HEK293 (cell line): Measurements from ENCODE around the gene TUBB2B.
"Not testable (repeated sequence)": the region's sequence is repeated elsewhere in the genome, so short reads cannot be mapped to it uniquely, and the experiment has no call there.

Experiments
- CTCF ChIA-PET: fragments of 350-600 bp; formaldehyde crosslinking; extraction: SDS; loops from one replicate; lab custom pipeline; 2021; ENCODE audit warnings: antibody characterized with exemption; lab: Yijun Ruan, JAX
- POLR2A ChIA-PET: fragments of 300-600 bp; formaldehyde crosslinking; extraction: SDS; loops from one replicate; lab custom pipeline; 2020; ENCODE audit warnings: antibody characterized with exemption, inconsistent platforms; lab: Yijun Ruan, JAX
- H3K27ac ChIP-seq: fragments of 200-500 bp; sonication (Bioruptor generic); 2 replicates; pipeline ENCODE4 v1.5.1; 2014; ENCODE audit warnings: low read depth, low read length, control low read depth, inconsistent platforms; ENCODE audit errors: extremely low read depth
- H3K36me3 ChIP-seq, 2 experiments: fragments of 200-500 bp in 1 of 2; sonication (Bioruptor generic) in 1 of 2; 1 replicate in 1 of 2; 2 replicates in 1 of 2; pipeline ENCODE4 v1.5.1; 2014 to 2017; ENCODE audit warnings: inconsistent platforms in 2 of 2, low read length in 2 of 2; ENCODE audit not compliant: control insufficient read depth in 2 of 2, insufficient read depth in 1 of 2
- H3K4me1 ChIP-seq: fragments of 200-500 bp; sonication (Bioruptor generic); 2 replicates; pipeline ENCODE4 v1.5.1; 2014; ENCODE audit warnings: mild to moderate bottlenecking, low read length, inconsistent platforms; ENCODE audit not compliant: control insufficient read depth, insufficient read depth
- H3K4me3 ChIP-seq: 2 replicates; pipeline ENCODE4 v1.5.1; 2011; ENCODE audit warnings: low read depth, mild to moderate bottlenecking, control low read depth, low read length, moderate library complexity
- H3K9me3 ChIP-seq: fragments of 200-500 bp; sonication (Bioruptor generic); 2 replicates; pipeline ENCODE4 v1.5.1; 2014; ENCODE audit warnings: low read depth, low read length, inconsistent platforms; ENCODE audit not compliant: control insufficient read depth, insufficient read depth
- GLI4 ChIP-seq: fragments of 450-650 bp; formaldehyde crosslinking; IDR thresholded peaks from 2 replicates; pipeline ENCODE4 v1.5.1; 2016; ENCODE audit warnings: missing biosample characterization, missing genetic modification characterization
- WT1 ChIP-seq: fragments of 450-650 bp; formaldehyde crosslinking; IDR thresholded peaks from 2 replicates; pipeline ENCODE4 v1.5.1; 2016; ENCODE audit warnings: missing biosample characterization, missing genetic modification characterization
- ZFP69B ChIP-seq: fragments of 450-650 bp; formaldehyde crosslinking; IDR thresholded peaks from 2 replicates; pipeline ENCODE4 v1.5.1; 2016; ENCODE audit warnings: missing biosample characterization, missing genetic modification characterization
- ZNF132 ChIP-seq: fragments of 450-650 bp; formaldehyde crosslinking; IDR thresholded peaks from 2 replicates; pipeline ENCODE4 v1.5.1; 2017; ENCODE audit warnings: missing biosample characterization, missing genetic modification characterization, borderline replicate concordance
- ZNF404 ChIP-seq: fragments of 450-650 bp; formaldehyde crosslinking; IDR thresholded peaks from 2 replicates; pipeline ENCODE4 v1.5.1; 2017; ENCODE audit warnings: missing biosample characterization, missing genetic modification characterization
- ZNF621 ChIP-seq: fragments of 450-650 bp; formaldehyde crosslinking; IDR thresholded peaks from 2 replicates; pipeline ENCODE4 v1.5.1; 2017; ENCODE audit warnings: missing biosample characterization, missing genetic modification characterization
- ZNF837 ChIP-seq: fragments of 450-650 bp; formaldehyde crosslinking; IDR thresholded peaks from 2 replicates; pipeline ENCODE4 v1.5.1; 2016; ENCODE audit warnings: missing biosample characterization, missing genetic modification characterization
- ZXDB ChIP-seq: fragments of 450-650 bp; formaldehyde crosslinking; IDR thresholded peaks from 2 replicates; pipeline ENCODE4 v1.5.1; 2016; ENCODE audit warnings: missing biosample characterization, missing genetic modification characterization
- TF ChIP-seq, protein P1 (sequence below): fragments of 450-650 bp; formaldehyde crosslinking; IDR thresholded peaks from 2 replicates; pipeline ENCODE4 v1.5.1; 2016; ENCODE audit warnings: missing biosample characterization, missing genetic modification characterization
- TF ChIP-seq, protein P2 (sequence below): fragments of 450-650 bp; formaldehyde crosslinking; IDR thresholded peaks from 2 replicates; pipeline ENCODE4 v1.5.1; 2016; ENCODE audit warnings: missing biosample characterization, missing genetic modification characterization
- TF ChIP-seq, protein P3 (sequence below): fragments of 450-650 bp; IDR thresholded peaks from 2 replicates; pipeline ENCODE4 v1.5.1; 2018; ENCODE audit warnings: missing biosample characterization, mild to moderate bottlenecking, missing genetic modification characterization
- TF ChIP-seq, protein P4 (sequence below): fragments of 450-650 bp; formaldehyde crosslinking; IDR thresholded peaks from 2 replicates; pipeline ENCODE4 v1.5.1; 2016; ENCODE audit warnings: missing biosample characterization, missing genetic modification characterization
- TF ChIP-seq, protein P5 (sequence below): fragments of 450-650 bp; formaldehyde crosslinking; IDR thresholded peaks from 2 replicates; pipeline ENCODE4 v1.5.1; 2016; ENCODE audit warnings: missing biosample characterization, missing genetic modification characterization
- TF ChIP-seq, protein P6 (sequence below): fragments of 450-650 bp; formaldehyde crosslinking; conservative IDR thresholded peaks from 2 replicates; pipeline ENCODE4 v1.5.1; 2016; ENCODE audit warnings: low read depth, missing biosample characterization, missing genetic modification characterization

Gene TUBB2B

DNA sequence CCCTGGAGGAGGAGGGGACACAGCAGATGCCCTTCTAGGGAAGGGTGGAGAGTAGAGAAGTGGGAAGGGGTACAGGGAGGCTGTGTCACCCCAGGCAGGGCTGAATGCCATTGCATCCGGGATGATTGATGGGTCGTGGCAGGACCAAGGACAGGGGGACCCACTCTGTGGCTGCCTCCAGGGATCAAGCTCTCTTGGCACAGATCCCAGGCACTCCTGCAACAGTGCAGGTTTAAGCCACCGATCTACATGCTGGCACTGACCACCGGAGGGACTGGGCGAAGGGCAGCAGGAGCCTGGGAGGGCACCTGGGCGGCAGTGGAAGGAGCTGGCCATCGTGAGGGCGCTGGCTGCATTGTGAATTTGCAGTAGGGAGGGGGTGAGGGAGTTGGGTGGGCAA, 47.5 kb downstream of the TUBB2B start:
- H3K9me3 ChIP-seq, H3K4me1 ChIP-seq, H3K36me3 ChIP-seq, H3K27ac ChIP-seq, H3K4me3 ChIP-seq: not testable (repeated sequence)
- ChIA-PET CTCF (interaction anchor here (0.5 kb wide), 1 partner anchor 173 kb away, joined by 3 read pairs; no protein-coding TSS in a partner anchor), POLR2A (interaction anchor here (0.6 kb wide), 1 partner anchor 24 kb away, joined by 4 read pairs; no protein-coding TSS in a partner anchor)
- TF ChIP-seq, protein P1, sequence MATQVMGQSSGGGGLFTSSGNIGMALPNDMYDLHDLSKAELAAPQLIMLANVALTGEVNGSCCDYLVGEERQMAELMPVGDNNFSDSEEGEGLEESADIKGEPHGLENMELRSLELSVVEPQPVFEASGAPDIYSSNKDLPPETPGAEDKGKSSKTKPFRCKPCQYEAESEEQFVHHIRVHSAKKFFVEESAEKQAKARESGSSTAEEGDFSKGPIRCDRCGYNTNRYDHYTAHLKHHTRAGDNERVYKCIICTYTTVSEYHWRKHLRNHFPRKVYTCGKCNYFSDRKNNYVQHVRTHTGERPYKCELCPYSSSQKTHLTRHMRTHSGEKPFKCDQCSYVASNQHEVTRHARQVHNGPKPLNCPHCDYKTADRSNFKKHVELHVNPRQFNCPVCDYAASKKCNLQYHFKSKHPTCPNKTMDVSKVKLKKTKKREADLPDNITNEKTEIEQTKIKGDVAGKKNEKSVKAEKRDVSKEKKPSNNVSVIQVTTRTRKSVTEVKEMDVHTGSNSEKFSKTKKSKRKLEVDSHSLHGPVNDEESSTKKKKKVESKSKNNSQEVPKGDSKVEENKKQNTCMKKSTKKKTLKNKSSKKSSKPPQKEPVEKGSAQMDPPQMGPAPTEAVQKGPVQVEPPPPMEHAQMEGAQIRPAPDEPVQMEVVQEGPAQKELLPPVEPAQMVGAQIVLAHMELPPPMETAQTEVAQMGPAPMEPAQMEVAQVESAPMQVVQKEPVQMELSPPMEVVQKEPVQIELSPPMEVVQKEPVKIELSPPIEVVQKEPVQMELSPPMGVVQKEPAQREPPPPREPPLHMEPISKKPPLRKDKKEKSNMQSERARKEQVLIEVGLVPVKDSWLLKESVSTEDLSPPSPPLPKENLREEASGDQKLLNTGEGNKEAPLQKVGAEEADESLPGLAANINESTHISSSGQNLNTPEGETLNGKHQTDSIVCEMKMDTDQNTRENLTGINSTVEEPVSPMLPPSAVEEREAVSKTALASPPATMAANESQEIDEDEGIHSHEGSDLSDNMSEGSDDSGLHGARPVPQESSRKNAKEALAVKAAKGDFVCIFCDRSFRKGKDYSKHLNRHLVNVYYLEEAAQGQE (tag by site-specific recombination): peak; percentile 52; the same call in 1 of the 2 replicates

DNA sequence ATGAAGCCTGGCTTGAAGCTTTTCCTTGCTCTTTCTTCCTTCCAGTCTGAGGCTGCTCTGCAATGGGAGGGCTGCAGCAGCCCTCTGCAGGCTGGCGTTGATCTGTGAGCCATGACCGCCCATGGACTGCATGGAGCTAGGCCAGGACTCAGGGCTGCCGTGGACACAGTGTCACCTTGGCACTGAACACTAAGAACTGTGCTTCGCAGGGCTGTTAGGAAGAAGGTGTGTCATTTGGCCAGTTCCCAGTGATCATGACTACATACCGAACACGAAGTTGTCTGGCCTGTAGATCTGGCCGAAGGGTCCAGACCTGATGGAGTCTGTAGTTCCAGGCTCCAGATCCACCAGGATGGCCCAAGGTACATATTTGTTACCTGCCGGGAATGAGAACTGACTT, 48.8 kb downstream of the TUBB2B start:
- H3K4me3 ChIP-seq, H3K36me3 ChIP-seq, H3K27ac ChIP-seq, H3K9me3 ChIP-seq, H3K4me1 ChIP-seq: not testable (repeated sequence)
- POLR2A ChIA-PET: interaction anchor here (1.8 kb wide), 1 partner anchor 13 kb away, joined by 4 read pairs; no protein-coding TSS in a partner anchor
- CTCF ChIA-PET: interaction anchor here (0.6 to 1.2 kb wide), 2 partner anchors 66 to 207 kb away, joined by 3 read pairs; no protein-coding TSS in a partner anchor

DNA sequence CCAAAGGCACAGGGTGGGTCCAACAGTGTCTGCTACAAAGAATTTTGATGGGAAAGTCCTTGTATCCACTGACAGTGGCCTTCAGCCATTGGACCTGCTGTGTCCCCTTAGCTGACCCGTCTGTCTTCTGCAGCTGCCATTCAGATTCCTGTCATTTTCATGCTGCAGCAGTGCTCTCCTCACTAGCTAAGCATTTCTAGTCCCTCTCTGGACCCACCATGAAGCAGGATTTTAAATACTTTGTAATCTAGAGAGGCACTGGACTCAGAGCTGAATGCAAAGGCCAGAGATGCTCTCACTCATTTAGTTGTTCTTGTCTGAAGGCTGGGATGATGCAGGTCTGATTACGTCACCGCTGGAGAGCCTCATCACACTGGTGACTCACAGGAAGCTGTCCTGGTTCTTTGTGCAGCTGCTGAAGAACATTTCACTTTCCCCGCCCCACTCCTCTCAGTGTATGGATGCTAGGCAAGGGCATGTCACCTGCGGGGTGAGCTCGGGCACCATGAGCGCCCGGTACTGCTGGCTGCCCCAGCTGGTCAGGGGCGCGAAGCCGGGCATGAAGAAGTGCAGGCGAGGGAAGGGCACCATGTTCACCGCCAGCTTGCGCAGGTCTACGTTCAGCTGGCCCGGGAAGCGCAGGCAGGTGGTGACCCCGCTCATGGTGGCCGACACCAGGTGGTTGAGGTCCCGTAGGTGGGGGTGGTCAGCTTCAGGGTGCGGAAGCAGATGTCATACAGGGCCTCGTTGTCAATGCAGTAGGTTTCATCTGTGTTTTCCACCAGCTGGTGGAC, 50.7 kb downstream of the TUBB2B start:
- Histone ChIP-seq H3K27ac (no peak overlapping the region), H3K4me3 (no peak overlapping the region), H3K4me1 (peaks cover 4% of the 10 kb centered on the region; the same call in 1 of the 2 replicates), H3K9me3 (no peaks in the 10 kb centered on the region), H3K36me3 (no peaks in the 10 kb centered on the region)
- POLR2A ChIA-PET: interaction anchor here (1.1 to 2.3 kb wide), 7 partner anchors 11 to 50 kb away, joined by 3 to 20 read pairs (median 7); partner anchors contain the start of genes TUBB2A and TUBB2B
- CTCF ChIA-PET: interaction anchor here (0.7 to 0.8 kb wide), 4 partner anchors 11 to 67 kb away, joined by 3 to 4 read pairs (median 3); no protein-coding TSS in a partner anchor
- TF ChIP-seq ZFP69B (tag by site-specific recombination) (0 out of 2 replicates have a peak, but pooled peaks have one; percentile 21), ZNF621 (tag by site-specific recombination) (no peak), ZXDB (peak; percentile 32; the same call in 1 of the 2 replicates), GLI4 (tag by site-specific recombination) (no peak), ZNF837 (no peak), ZNF132 (tag by site-specific recombination) (no peak), WT1 (tag by site-specific recombination) (no peak), ZNF404 (tag by site-specific recombination) (no peak)
- TF ChIP-seq, protein P2, sequence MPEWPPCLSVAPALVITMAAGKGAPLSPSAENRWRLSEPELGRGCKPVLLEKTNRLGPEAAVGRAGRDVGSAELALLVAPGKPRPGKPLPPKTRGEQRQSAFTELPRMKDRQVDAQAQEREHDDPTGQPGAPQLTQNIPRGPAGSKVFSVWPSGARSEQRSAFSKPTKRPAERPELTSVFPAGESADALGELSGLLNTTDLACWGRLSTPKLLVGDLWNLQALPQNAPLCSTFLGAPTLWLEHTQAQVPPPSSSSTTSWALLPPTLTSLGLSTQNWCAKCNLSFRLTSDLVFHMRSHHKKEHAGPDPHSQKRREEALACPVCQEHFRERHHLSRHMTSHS: no peak
- TF ChIP-seq, protein P3, sequence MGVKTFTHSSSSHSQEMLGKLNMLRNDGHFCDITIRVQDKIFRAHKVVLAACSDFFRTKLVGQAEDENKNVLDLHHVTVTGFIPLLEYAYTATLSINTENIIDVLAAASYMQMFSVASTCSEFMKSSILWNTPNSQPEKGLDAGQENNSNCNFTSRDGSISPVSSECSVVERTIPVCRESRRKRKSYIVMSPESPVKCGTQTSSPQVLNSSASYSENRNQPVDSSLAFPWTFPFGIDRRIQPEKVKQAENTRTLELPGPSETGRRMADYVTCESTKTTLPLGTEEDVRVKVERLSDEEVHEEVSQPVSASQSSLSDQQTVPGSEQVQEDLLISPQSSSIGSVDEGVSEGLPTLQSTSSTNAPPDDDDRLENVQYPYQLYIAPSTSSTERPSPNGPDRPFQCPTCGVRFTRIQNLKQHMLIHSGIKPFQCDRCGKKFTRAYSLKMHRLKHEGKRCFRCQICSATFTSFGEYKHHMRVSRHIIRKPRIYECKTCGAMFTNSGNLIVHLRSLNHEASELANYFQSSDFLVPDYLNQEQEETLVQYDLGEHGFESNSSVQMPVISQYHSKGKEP (tag by site-specific recombination): no peak
- TF ChIP-seq, protein P4, sequence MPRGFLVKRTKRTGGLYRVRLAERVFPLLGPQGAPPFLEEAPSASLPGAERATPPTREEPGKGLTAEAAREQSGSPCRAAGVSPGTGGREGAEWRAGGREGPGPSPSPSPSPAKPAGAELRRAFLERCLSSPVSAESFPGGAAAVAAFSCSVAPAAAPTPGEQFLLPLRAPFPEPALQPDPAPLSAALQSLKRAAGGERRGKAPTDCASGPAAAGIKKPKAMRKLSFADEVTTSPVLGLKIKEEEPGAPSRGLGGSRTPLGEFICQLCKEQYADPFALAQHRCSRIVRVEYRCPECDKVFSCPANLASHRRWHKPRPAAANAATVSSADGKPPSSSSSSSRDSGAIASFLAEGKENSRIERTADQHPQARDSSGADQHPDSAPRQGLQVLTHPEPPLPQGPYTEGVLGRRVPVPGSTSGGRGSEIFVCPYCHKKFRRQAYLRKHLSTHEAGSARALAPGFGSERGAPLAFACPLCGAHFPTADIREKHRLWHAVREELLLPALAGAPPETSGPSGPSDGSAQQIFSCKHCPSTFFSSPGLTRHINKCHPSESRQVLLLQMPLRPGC (tag by site-specific recombination): no peak
- TF ChIP-seq, protein P5, sequence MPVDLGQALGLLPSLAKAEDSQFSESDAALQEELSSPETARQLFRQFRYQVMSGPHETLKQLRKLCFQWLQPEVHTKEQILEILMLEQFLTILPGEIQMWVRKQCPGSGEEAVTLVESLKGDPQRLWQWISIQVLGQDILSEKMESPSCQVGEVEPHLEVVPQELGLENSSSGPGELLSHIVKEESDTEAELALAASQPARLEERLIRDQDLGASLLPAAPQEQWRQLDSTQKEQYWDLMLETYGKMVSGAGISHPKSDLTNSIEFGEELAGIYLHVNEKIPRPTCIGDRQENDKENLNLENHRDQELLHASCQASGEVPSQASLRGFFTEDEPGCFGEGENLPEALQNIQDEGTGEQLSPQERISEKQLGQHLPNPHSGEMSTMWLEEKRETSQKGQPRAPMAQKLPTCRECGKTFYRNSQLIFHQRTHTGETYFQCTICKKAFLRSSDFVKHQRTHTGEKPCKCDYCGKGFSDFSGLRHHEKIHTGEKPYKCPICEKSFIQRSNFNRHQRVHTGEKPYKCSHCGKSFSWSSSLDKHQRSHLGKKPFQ: no peak
- TF ChIP-seq, protein P6, sequence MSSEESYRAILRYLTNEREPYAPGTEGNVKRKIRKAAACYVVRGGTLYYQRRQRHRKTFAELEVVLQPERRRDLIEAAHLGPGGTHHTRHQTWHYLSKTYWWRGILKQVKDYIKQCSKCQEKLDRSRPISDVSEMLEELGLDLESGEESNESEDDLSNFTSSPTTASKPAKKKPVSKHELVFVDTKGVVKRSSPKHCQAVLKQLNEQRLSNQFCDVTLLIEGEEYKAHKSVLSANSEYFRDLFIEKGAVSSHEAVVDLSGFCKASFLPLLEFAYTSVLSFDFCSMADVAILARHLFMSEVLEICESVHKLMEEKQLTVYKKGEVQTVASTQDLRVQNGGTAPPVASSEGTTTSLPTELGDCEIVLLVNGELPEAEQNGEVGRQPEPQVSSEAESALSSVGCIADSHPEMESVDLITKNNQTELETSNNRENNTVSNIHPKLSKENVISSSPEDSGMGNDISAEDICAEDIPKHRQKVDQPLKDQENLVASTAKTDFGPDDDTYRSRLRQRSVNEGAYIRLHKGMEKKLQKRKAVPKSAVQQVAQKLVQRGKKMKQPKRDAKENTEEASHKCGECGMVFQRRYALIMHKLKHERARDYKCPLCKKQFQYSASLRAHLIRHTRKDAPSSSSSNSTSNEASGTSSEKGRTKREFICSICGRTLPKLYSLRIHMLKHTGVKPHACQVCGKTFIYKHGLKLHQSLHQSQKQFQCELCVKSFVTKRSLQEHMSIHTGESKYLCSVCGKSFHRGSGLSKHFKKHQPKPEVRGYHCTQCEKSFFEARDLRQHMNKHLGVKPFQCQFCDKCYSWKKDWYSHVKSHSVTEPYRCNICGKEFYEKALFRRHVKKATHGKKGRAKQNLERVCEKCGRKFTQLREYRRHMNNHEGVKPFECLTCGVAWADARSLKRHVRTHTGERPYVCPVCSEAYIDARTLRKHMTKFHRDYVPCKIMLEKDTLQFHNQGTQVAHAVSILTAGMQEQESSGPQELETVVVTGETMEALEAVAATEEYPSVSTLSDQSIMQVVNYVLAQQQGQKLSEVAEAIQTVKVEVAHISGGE: no peak
